GM12875 (cell line): Measurements from ENCODE around the gene SLC9A2.

Experiments
- H3K4me3 ChIP-seq: one replicate; pipeline ENCODE4 v1.5.1; 2011; ENCODE audit warnings: low read depth, low read length, control low read depth
- CTCF ChIP-seq: IDR thresholded peaks from 2 replicates; pipeline ENCODE4 v1.5.1; 2011; ENCODE audit warnings: low read depth, mild to moderate bottlenecking, control low read depth, inconsistent platforms, low read length, moderate library complexity, borderline replicate concordance; ENCODE audit not compliant: insufficient read depth

Gene SLC9A2

GRCh38 chr2:102660070-102660469 is 40.7 kb downstream of the SLC9A2 start:
- TF ChIP-seq CTCF = no peak
- no peak overlapping the region for H3K4me3 ChIP-seq

- no peak overlapping the region for H3K4me3 ChIP-seq
- TF ChIP-seq CTCF = no peak
Observed at GRCh38 chr2:102660574-102660973, 41.2 kb downstream of the SLC9A2 start.

- H3K4me3 ChIP-seq = no peak overlapping the region
- TF ChIP-seq CTCF = no peak
Observed at GRCh38 chr2:102661846-102662245, 42.5 kb downstream of the SLC9A2 start.

GRCh38 chr2:102662833-102663232 is 43.5 kb downstream of the SLC9A2 start:
- H3K4me3 ChIP-seq = no peak overlapping the region
- no peak for TF ChIP-seq CTCF

GRCh38 chr2:102663381-102663780 is 44.0 kb downstream of the SLC9A2 start:
- no peak overlapping the region for H3K4me3 ChIP-seq
- TF ChIP-seq CTCF = no peak

- no peak for TF ChIP-seq CTCF
- no peak overlapping the region for H3K4me3 ChIP-seq
Observed at GRCh38 chr2:102664471-102664909, 45.1 kb downstream of the SLC9A2 start.

- H3K4me3 ChIP-seq = no peak overlapping the region
- TF ChIP-seq CTCF = no peak
Observed at GRCh38 chr2:102667072-102667471, 47.7 kb downstream of the SLC9A2 start.
